Mesendoderm (in vitro differentiated cells): ENCODE measurements around the gene KRTAP5-7.

Source experiments
- DNase-seq: peaks from one replicate; pipeline ENCODE4 v3.0.0; 2013
- H2AK5ac ChIP-seq: 2 replicates; pipeline ENCODE4 v1.6.1; 2013; ENCODE audit warnings: low read length, inconsistent platforms
- H2BK120ac ChIP-seq: 2 replicates; pipeline ENCODE4 v1.6.1; 2013; ENCODE audit warnings: low read depth, mild to moderate bottlenecking, low read length, moderate library complexity, mixed read lengths
- H2BK15ac ChIP-seq: replicated peaks from 2 replicates; pipeline ENCODE4 v1.6.1; 2013; ENCODE audit warnings: low read depth, mild to moderate bottlenecking, moderate library complexity
- H2BK5ac ChIP-seq: 2 replicates; pipeline ENCODE4 v1.6.1; 2013; ENCODE audit warnings: low read length, inconsistent platforms
- H3K18ac ChIP-seq: 2 replicates; pipeline ENCODE4 v1.6.1; 2013; ENCODE audit warnings: mild to moderate bottlenecking, low read length, mixed read lengths
- H3K23ac ChIP-seq: one replicate; pipeline ENCODE4 v1.6.1; 2013; ENCODE audit warnings: low read length
- H3K27ac ChIP-seq: 2 replicates; pipeline ENCODE4 v1.5.1; 2013; ENCODE audit warnings: low read depth, mild to moderate bottlenecking, inconsistent platforms, low read length, moderate library complexity
- H3K27me3 ChIP-seq: 2 replicates; pipeline ENCODE4 v1.6.1; 2013; ENCODE audit warnings: low read length, control low read depth, mild to moderate bottlenecking, inconsistent platforms; ENCODE audit not compliant: insufficient read depth, poor library complexity
- H3K36me3 ChIP-seq: 2 replicates; pipeline ENCODE4 v1.6.1; 2013; ENCODE audit warnings: low read length, inconsistent platforms; ENCODE audit not compliant: control insufficient read depth, insufficient read depth
- H3K4ac ChIP-seq: one replicate; pipeline ENCODE4 v1.6.1; 2013; ENCODE audit warnings: low read depth, mild to moderate bottlenecking, low read length, moderate library complexity
- H3K4me1 ChIP-seq: 2 replicates; pipeline ENCODE4 v1.6.1; 2013; ENCODE audit warnings: low read depth, low read length, inconsistent platforms; ENCODE audit not compliant: control insufficient read depth
- H3K4me2 ChIP-seq: 2 replicates; pipeline ENCODE4 v1.6.1; 2013; ENCODE audit warnings: low read length
- H3K4me3 ChIP-seq: 2 replicates; pipeline ENCODE4 v1.5.1; 2013; ENCODE audit warnings: mild to moderate bottlenecking, low read length
- H3K56ac ChIP-seq: one replicate; pipeline ENCODE4 v1.6.1; 2013; ENCODE audit warnings: low read length
- H3K79me1 ChIP-seq: 2 replicates; pipeline ENCODE4 v1.6.1; 2013; ENCODE audit warnings: low read length, inconsistent platforms
- H3K79me2 ChIP-seq: 2 replicates; pipeline ENCODE4 v1.6.1; 2013; ENCODE audit warnings: mild to moderate bottlenecking, low read length; ENCODE audit not compliant: control insufficient read depth, insufficient read depth
- H3K9ac ChIP-seq: 2 replicates; pipeline ENCODE4 v1.6.1; 2013; ENCODE audit warnings: low read length, inconsistent platforms
- H4K5ac ChIP-seq: one replicate; pipeline ENCODE4 v1.6.1; 2013; ENCODE audit warnings: low read length
- H4K8ac ChIP-seq: one replicate; pipeline ENCODE4 v1.6.1; 2013; ENCODE audit warnings: low read depth, mild to moderate bottlenecking, control low read depth, low read length, moderate library complexity
- WGBS: extraction: QIAGEN DNeasy Blood & Tissue Kit; methylation state at CpG from one replicate; pipeline ENCODE4 v1.1.7; 2013; ENCODE audit warnings: low lambda C conversion rate, missing lambda C conversion rate; ENCODE audit not compliant: insufficient coverage; ENCODE audit errors: extremely low coverage; 5-methylcytosine and 5-hydroxymethylcytosine counted together

Gene KRTAP5-7

GRCh38 chr11:71518506-71519471, 8.3 kb upstream of the KRTAP5-7 start:
- no peaks in the 10 kb centered on the region for H3K79me1 ChIP-seq
- H3K27ac ChIP-seq = no peak overlapping the region
- no peak overlapping the region for H3K4me3 ChIP-seq
- no peak overlapping the region for H3K23ac ChIP-seq
- no peak overlapping the region for H2BK15ac ChIP-seq
- H3K4ac ChIP-seq = no peak overlapping the region
- no CpG with 5 or more reads among the region's 55 CpGs for WGBS
- no peak overlapping the region for H3K4me2 ChIP-seq
- no peak overlapping the region for H2BK120ac ChIP-seq
- DNase-seq = no peak
- H3K18ac ChIP-seq = peak overlapping the region; percentile 16
- no peak overlapping the region for H3K56ac ChIP-seq
- H3K27me3 ChIP-seq = no peaks in the 10 kb centered on the region
- no peak overlapping the region for H2AK5ac ChIP-seq
- no peak overlapping the region for H2BK5ac ChIP-seq
- H3K36me3 ChIP-seq = no peaks in the 10 kb centered on the region
- no peak overlapping the region for H4K5ac ChIP-seq
- H4K8ac ChIP-seq = no peak overlapping the region
- H3K9ac ChIP-seq = no peak overlapping the region
- H3K79me2 ChIP-seq = no peaks in the 10 kb centered on the region
- H3K4me1 ChIP-seq = no peaks in the 10 kb centered on the region

- no CpG with 5 or more reads among the region's 10 CpGs for WGBS
- DNase-seq = no peak
- no peak overlapping the region for H2BK120ac ChIP-seq
- H3K27ac ChIP-seq = no peak overlapping the region
- H3K79me2 ChIP-seq = no peaks in the 10 kb centered on the region
- no peaks in the 10 kb centered on the region for H3K36me3 ChIP-seq
- H2BK5ac ChIP-seq = no peak overlapping the region
- no peak overlapping the region for H3K56ac ChIP-seq
- H3K23ac ChIP-seq = no peak overlapping the region
- no peaks in the 10 kb centered on the region for H3K4me1 ChIP-seq
- no peaks in the 10 kb centered on the region for H3K27me3 ChIP-seq
- no peak overlapping the region for H2AK5ac ChIP-seq
- H3K18ac ChIP-seq = peak overlapping the region; percentile 16
- H4K5ac ChIP-seq = no peak overlapping the region
- no peak overlapping the region for H3K4me3 ChIP-seq
- no peak overlapping the region for H3K9ac ChIP-seq
- no peak overlapping the region for H3K4me2 ChIP-seq
- H4K8ac ChIP-seq = no peak overlapping the region
- H3K79me1 ChIP-seq = no peaks in the 10 kb centered on the region
- H3K4ac ChIP-seq = no peak overlapping the region
- H2BK15ac ChIP-seq = no peak overlapping the region
Observed at GRCh38 chr11:71519546-71519945, 7.5 kb upstream of the KRTAP5-7 start.

GRCh38 chr11:71525188-71525937, 1.7 kb upstream of the KRTAP5-7 start:
- no CpG with 5 or more reads among the region's 3 CpGs for WGBS
- Histone ChIP-seq H2BK15ac (no peak overlapping the region), H3K23ac (no peak overlapping the region), H3K4ac (no peak overlapping the region), H3K27me3 (no peaks in the 10 kb centered on the region), H3K27ac (no peak overlapping the region), H3K18ac (no peak overlapping the region), H4K8ac (no peak overlapping the region), H2BK120ac (no peak overlapping the region), H3K4me2 (no peak overlapping the region), H3K4me1 (no peaks in the 10 kb centered on the region), H2BK5ac (no peak overlapping the region), H3K36me3 (no peaks in the 10 kb centered on the region), H3K56ac (no peak overlapping the region), H4K5ac (no peak overlapping the region), H3K79me2 (no peaks in the 10 kb centered on the region), H3K4me3 (no peak overlapping the region), H3K9ac (no peak overlapping the region), H3K79me1 (no peaks in the 10 kb centered on the region), H2AK5ac (no peak overlapping the region)
- DNase-seq = no peak

- no peak for DNase-seq
- Histone ChIP-seq H3K27me3 (no peaks in the 10 kb centered on the region), H4K8ac (no peak overlapping the region), H3K23ac (no peak overlapping the region), H3K56ac (no peak overlapping the region), H3K9ac (no peak overlapping the region), H3K4me3 (no peak overlapping the region), H2BK15ac (no peak overlapping the region), H2BK5ac (no peak overlapping the region), H3K79me1 (no peaks in the 10 kb centered on the region), H3K4ac (no peak overlapping the region), H3K4me2 (no peak overlapping the region), H3K36me3 (no peaks in the 10 kb centered on the region), H3K27ac (no peak overlapping the region), H2BK120ac (no peak overlapping the region), H3K4me1 (no peaks in the 10 kb centered on the region), H3K79me2 (no peaks in the 10 kb centered on the region), H4K5ac (no peak overlapping the region), H3K18ac (no peak overlapping the region), H2AK5ac (no peak overlapping the region)
- WGBS = no CpG with 5 or more reads among the region's 2 CpGs
Observed at GRCh38 chr11:71525938-71526495, 1.1 kb upstream of the KRTAP5-7 start.

GRCh38 chr11:71527576-71528210, 626 bp downstream of the KRTAP5-7 start:
- Histone ChIP-seq H2BK120ac (no peak overlapping the region), H3K79me2 (no peaks in the 10 kb centered on the region), H3K9ac (no peak overlapping the region), H3K4me3 (no peak overlapping the region), H4K5ac (no peak overlapping the region), H3K79me1 (no peaks in the 10 kb centered on the region), H3K36me3 (no peaks in the 10 kb centered on the region), H3K23ac (no peak overlapping the region), H2BK15ac (no peak overlapping the region), H3K4ac (no peak overlapping the region), H2AK5ac (no peak overlapping the region), H3K18ac (no peak overlapping the region), H3K4me1 (no peaks in the 10 kb centered on the region), H2BK5ac (no peak overlapping the region), H3K27ac (no peak overlapping the region), H4K8ac (no peak overlapping the region), H3K27me3 (no peaks in the 10 kb centered on the region), H3K4me2 (no peak overlapping the region), H3K56ac (no peak overlapping the region)
- no peak for DNase-seq
- no CpG with 5 or more reads among the region's 6 CpGs for WGBS
